CD4-positive, CD25-positive, alpha-beta regulatory T cell (primary cell): Measurements from ENCODE around the gene DLG2. TPM values are rescaled to one million over a fixed set of nuclear protein-coding genes. Genes with fewer than 3 reads are reported as not detected.

ENCODE experiments used
- ATAC-seq, 2 donors: fragments of 150-1000 bp; cut with Tn5 transposase; one replicate each; pipeline ENCODE4 v1.10.0; 2021; ENCODE audit warnings: low read depth in 2 of 2, moderate number of reproducible peaks in 2 of 2, moderate library complexity in 1 of 2
- DNase-seq, 3 donors: peaks; one replicate each; pipeline versions ENCODE4 v3.0.0 to v3.0.0-alpha.2; 2012 to 2022; ENCODE audit warnings: mixed read lengths in 1 of 3
- H3K27ac ChIP-seq: one replicate; pipeline ENCODE4 v1.7.0; 2013; ENCODE audit warnings: mild to moderate bottlenecking, low read length; ENCODE audit not compliant: insufficient read depth, poor library complexity, severe bottlenecking
- H3K27me3 ChIP-seq: one replicate; pipeline ENCODE4 v1.7.0; 2013; ENCODE audit warnings: low read length; ENCODE audit not compliant: control insufficient read depth, insufficient read depth
- H3K36me3 ChIP-seq: one replicate; pipeline ENCODE4 v1.7.0; 2013; ENCODE audit warnings: mild to moderate bottlenecking, low read length, moderate library complexity; ENCODE audit not compliant: control insufficient read depth, insufficient read depth
- H3K4me1 ChIP-seq: 2 replicates; pipeline ENCODE4 v1.7.0; 2013; ENCODE audit warnings: mild to moderate bottlenecking, low read length; ENCODE audit not compliant: insufficient read depth, control insufficient read depth, poor library complexity, severe bottlenecking
- H3K4me3 ChIP-seq: one replicate; pipeline ENCODE4 v1.7.0; 2013; ENCODE audit warnings: low read depth, mild to moderate bottlenecking, low read length, moderate library complexity
- H3K9me3 ChIP-seq, 2 experiments: 1 replicate in 1 of 2; 2 replicates in 1 of 2; pipeline ENCODE4 v1.7.0; 2013; ENCODE audit warnings: low read length in 2 of 2, mild to moderate bottlenecking in 1 of 2, moderate library complexity in 1 of 2; ENCODE audit not compliant: control insufficient read depth in 2 of 2
- H3K27ac Mint-ChIP-seq, 3 donors: one replicate each; pipeline ENCODE4 v1.8.0; 2020 to 2022; ENCODE audit warnings: mild to moderate bottlenecking in 3 of 3, mixed read lengths in 3 of 3, moderate library complexity in 2 of 3
- H3K27me3 Mint-ChIP-seq: one replicate; pipeline ENCODE4 v1.8.0; 2022; ENCODE audit warnings: mild to moderate bottlenecking, mixed read lengths
- H3K36me3 Mint-ChIP-seq: one replicate; pipeline ENCODE4 v1.8.0; 2020; ENCODE audit warnings: mixed read lengths
- H3K4me1 Mint-ChIP-seq, 4 donors: one replicate each; pipeline ENCODE4 v1.8.0; 2020 to 2022; ENCODE audit warnings: mixed read lengths in 4 of 4, mild to moderate bottlenecking in 1 of 4
- H3K4me3 Mint-ChIP-seq, 4 donors: one replicate each; pipeline ENCODE4 v1.8.0; 2020 to 2022; ENCODE audit warnings: mild to moderate bottlenecking in 4 of 4, mixed read lengths in 4 of 4, moderate library complexity in 3 of 4
- H3K9me3 Mint-ChIP-seq, 7 donors: one replicate each; pipeline ENCODE4 v1.8.0; 2020 to 2022; ENCODE audit warnings: mixed read lengths in 7 of 7, mild to moderate bottlenecking in 3 of 7, moderate library complexity in 2 of 7
- polyA plus RNA-seq, 4 donors: library from polyadenylated mRNA; unstranded; fragments of 300-500 nt; fragmentation: Illumina TruSeq; gene quantifications; one replicate each; pipeline ENCODE4 v1.2.3, GENCODE V29; 2021
- total RNA-seq: library from RNA; stranded (reverse); gene quantifications from one replicate; pipeline ENCODE4 v1.2.3, GENCODE V29; 2022

DLG2 gene
- total and polyA plus RNA-seq, 5 donors from 2014 or later = 0.26 to 2.0 (median 0.94) TPM

- Mint-ChIP-seq H3K36me3 (no peaks in the 10 kb centered on the region), H3K27ac (no peak overlapping the region), H3K4me1 (no peaks in the 10 kb centered on the region), H3K4me3 (no peak overlapping the region), H3K9me3 (peaks cover 0 to 3% (median 0%) of the 10 kb centered on the region in 7 donors), H3K27me3 (peaks cover 17% of the 10 kb centered on the region)
- H3K4me3 ChIP-seq = no peak overlapping the region
- H3K27ac ChIP-seq = no peak overlapping the region
- peaks cover 0 to 3% of the 10 kb centered on the region in 2 experiments for H3K9me3 ChIP-seq
- DNase-seq (no peak), ATAC-seq (no peak)
- H3K27me3 ChIP-seq = peaks cover 2% of the 10 kb centered on the region
- no peaks in the 10 kb centered on the region for H3K4me1 ChIP-seq
- H3K36me3 ChIP-seq = no peaks in the 10 kb centered on the region
These were observed 37.8 kb downstream of the DLG2 start for GRCh38 chr11:85589373-85589772.

GRCh38 chr11:85582111-85582510 is 45.0 kb downstream of the DLG2 start:
- ATAC-seq = no peak
- H3K4me3 Mint-ChIP-seq = no peak overlapping the region
- Histone ChIP-seq H3K27me3 (no peaks in the 10 kb centered on the region), H3K36me3 (no peaks in the 10 kb centered on the region), H3K27ac (no peak overlapping the region), H3K4me1 (no peaks in the 10 kb centered on the region), H3K4me3 (no peak overlapping the region), H3K9me3 (no peaks in the 10 kb centered on the region)
- no peaks in the 10 kb centered on the region for H3K4me1 Mint-ChIP-seq
- H3K36me3 Mint-ChIP-seq = no peaks in the 10 kb centered on the region
- no peak overlapping the region for H3K27ac Mint-ChIP-seq
- peaks cover 0 to 2% (median 1%) of the 10 kb centered on the region in 7 donors for H3K9me3 Mint-ChIP-seq
- DNase-seq = no peak
- H3K27me3 Mint-ChIP-seq = peaks cover 11% of the 10 kb centered on the region

GRCh38 chr11:85575388-85575787 is 51.8 kb downstream of the DLG2 start:
- peaks cover 0 to 3% (median 0%) of the 10 kb centered on the region in 7 donors for H3K9me3 Mint-ChIP-seq
- H3K4me1 Mint-ChIP-seq = no peaks in the 10 kb centered on the region
- H3K27ac ChIP-seq = no peak overlapping the region
- no peaks in the 10 kb centered on the region for H3K36me3 ChIP-seq
- ATAC-seq (no peak), DNase-seq (no peak)
- peaks cover 3% of the 10 kb centered on the region for H3K36me3 Mint-ChIP-seq
- no peak overlapping the region for H3K27ac Mint-ChIP-seq
- no peaks in the 10 kb centered on the region for H3K4me1 ChIP-seq
- no peaks in the 10 kb centered on the region for H3K9me3 ChIP-seq
- H3K4me3 Mint-ChIP-seq = no peak overlapping the region
- H3K27me3 Mint-ChIP-seq = peaks cover 6% of the 10 kb centered on the region
- peaks cover 9% of the 10 kb centered on the region for H3K27me3 ChIP-seq
- H3K4me3 ChIP-seq = no peak overlapping the region

- peaks cover 0 to 10% (median 6%) of the 10 kb centered on the region in 4 donors for H3K4me1 Mint-ChIP-seq
- ATAC-seq = no peak
- Histone ChIP-seq H3K4me3 (no peak overlapping the region), H3K27ac (no peak overlapping the region), H3K27me3 (peaks cover 13% of the 10 kb centered on the region), H3K36me3 (no peaks in the 10 kb centered on the region), H3K4me1 (no peaks in the 10 kb centered on the region), H3K9me3 (no peaks in the 10 kb centered on the region)
- DNase-seq = no peak
- no peak overlapping the region for H3K4me3 Mint-ChIP-seq
- H3K27ac Mint-ChIP-seq = no peak overlapping the region
- H3K27me3 Mint-ChIP-seq = peaks cover 19% of the 10 kb centered on the region
- peaks cover 7% of the 10 kb centered on the region for H3K36me3 Mint-ChIP-seq
- peaks cover 0 to 3% (median 0%) of the 10 kb centered on the region in 7 donors for H3K9me3 Mint-ChIP-seq
These were observed 55.1 kb downstream of the DLG2 start for GRCh38 chr11:85572056-85572455.

- no peak overlapping the region for H3K4me3 ChIP-seq
- H3K36me3 Mint-ChIP-seq = peaks cover 4% of the 10 kb centered on the region
- H3K9me3 Mint-ChIP-seq = peaks cover 0 to 4% (median 0%) of the 10 kb centered on the region in 7 donors
- DNase-seq = no peak
- no peak overlapping the region for H3K27ac ChIP-seq
- H3K9me3 ChIP-seq = no peaks in the 10 kb centered on the region
- no peak for ATAC-seq
- H3K27me3 ChIP-seq = peaks cover 13% of the 10 kb centered on the region
- no peaks in the 10 kb centered on the region for H3K36me3 ChIP-seq
- no peak overlapping the region for H3K27ac Mint-ChIP-seq
- peaks cover 0 to 10% (median 6%) of the 10 kb centered on the region in 4 donors for H3K4me1 Mint-ChIP-seq
- H3K4me3 Mint-ChIP-seq = no peak overlapping the region
- peaks cover 23% of the 10 kb centered on the region for H3K27me3 Mint-ChIP-seq
- H3K4me1 ChIP-seq = no peaks in the 10 kb centered on the region
These were observed 57.6 kb downstream of the DLG2 start for GRCh38 chr11:85569525-85569924.

- Mint-ChIP-seq H3K4me3 (no peak overlapping the region), H3K4me1 (no peaks in the 10 kb centered on the region), H3K9me3 (peaks cover 0 to 4% (median 0%) of the 10 kb centered on the region in 7 donors), H3K27ac (no peak overlapping the region), H3K36me3 (no peaks in the 10 kb centered on the region), H3K27me3 (peaks cover 11% of the 10 kb centered on the region)
- H3K4me1 ChIP-seq = no peaks in the 10 kb centered on the region
- no peak for DNase-seq
- H3K9me3 ChIP-seq = peaks cover 0 to 4% of the 10 kb centered on the region in 2 experiments
- ATAC-seq = no peak
- peaks cover 2% of the 10 kb centered on the region for H3K27me3 ChIP-seq
- no peaks in the 10 kb centered on the region for H3K36me3 ChIP-seq
- H3K27ac ChIP-seq = no peak overlapping the region
- no peak overlapping the region for H3K4me3 ChIP-seq
These were observed 68.7 kb downstream of the DLG2 start for GRCh38 chr11:85558411-85558810.

- ATAC-seq (no peak), DNase-seq (no peak)
- Histone ChIP-seq H3K27me3 (peaks cover 2% of the 10 kb centered on the region), H3K36me3 (no peaks in the 10 kb centered on the region), H3K27ac (no peak overlapping the region), H3K4me1 (no peaks in the 10 kb centered on the region), H3K4me3 (no peak overlapping the region), H3K9me3 (peaks cover 0 to 1% of the 10 kb centered on the region in 2 experiments)
- Mint-ChIP-seq H3K4me1 (no peaks in the 10 kb centered on the region), H3K27me3 (no peaks in the 10 kb centered on the region), H3K27ac (no peak overlapping the region), H3K4me3 (no peak overlapping the region), H3K9me3 (peaks cover 0 to 4% (median 0%) of the 10 kb centered on the region in 7 donors), H3K36me3 (no peaks in the 10 kb centered on the region)
These were observed 75.3 kb downstream of the DLG2 start for GRCh38 chr11:85551881-85552280.

GRCh38 chr11:85541683-85542082 is 85.5 kb downstream of the DLG2 start:
- Histone ChIP-seq H3K4me3 (no peak overlapping the region), H3K27me3 (no peaks in the 10 kb centered on the region), H3K4me1 (no peaks in the 10 kb centered on the region), H3K27ac (no peak overlapping the region), H3K9me3 (no peaks in the 10 kb centered on the region), H3K36me3 (no peaks in the 10 kb centered on the region)
- Mint-ChIP-seq H3K4me1 (no peaks in the 10 kb centered on the region), H3K4me3 (no peak overlapping the region), H3K27me3 (no peaks in the 10 kb centered on the region), H3K27ac (no peak overlapping the region), H3K36me3 (no peaks in the 10 kb centered on the region), H3K9me3 (peaks cover 0 to 7% (median 0%) of the 10 kb centered on the region in 7 donors)
- DNase-seq (no peak), ATAC-seq (no peak)
